NCI-H748 treated with DMSO at 0.1 percent for 48 hours (cell line): ENCODE results near the gene WDR18.

Experiments
- DNase-seq: peaks from one replicate; lab custom pipeline; 2025; lab: John Stamatoyannopoulos, UW

WDR18 gene

DNA sequence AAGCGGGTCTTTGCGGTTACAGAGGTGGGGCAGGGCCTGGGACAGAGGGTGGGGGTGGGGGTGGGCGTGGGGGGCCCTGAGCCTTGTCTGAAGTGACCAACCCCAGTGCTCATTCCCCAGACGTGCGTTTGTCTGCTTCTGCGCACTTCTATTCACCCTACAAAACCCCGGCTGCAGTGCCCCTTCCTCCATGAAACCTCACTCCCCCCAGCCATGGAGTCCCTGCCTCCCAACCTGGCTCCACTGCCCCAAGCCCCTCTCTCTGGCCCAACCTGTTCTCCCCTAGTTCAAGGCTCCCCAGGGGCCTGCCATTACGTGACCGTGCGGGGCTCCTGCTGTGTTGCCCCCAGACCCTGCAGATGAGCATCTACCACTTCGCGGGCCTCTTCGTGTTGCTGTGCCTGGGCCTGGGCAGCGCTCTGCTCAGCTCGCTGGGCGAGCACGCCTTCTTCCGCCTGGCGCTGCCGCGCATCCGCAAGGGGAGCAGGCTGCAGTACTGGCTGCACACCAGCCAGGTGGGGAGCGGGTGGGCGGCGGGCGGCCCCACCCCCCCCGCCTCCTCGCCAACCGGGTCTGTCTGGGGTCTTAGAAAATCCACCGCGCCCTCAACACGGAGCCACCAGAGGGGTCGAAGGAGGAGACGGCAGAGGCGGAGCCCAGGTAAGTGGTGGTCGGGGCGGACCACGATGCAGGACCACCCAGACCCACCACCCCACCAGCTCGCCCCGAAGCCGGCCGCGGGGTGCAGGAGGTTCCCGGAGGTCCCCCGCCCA lies 24.3 kb downstream of the WDR18 start:
- no peak for DNase-seq

DNA sequence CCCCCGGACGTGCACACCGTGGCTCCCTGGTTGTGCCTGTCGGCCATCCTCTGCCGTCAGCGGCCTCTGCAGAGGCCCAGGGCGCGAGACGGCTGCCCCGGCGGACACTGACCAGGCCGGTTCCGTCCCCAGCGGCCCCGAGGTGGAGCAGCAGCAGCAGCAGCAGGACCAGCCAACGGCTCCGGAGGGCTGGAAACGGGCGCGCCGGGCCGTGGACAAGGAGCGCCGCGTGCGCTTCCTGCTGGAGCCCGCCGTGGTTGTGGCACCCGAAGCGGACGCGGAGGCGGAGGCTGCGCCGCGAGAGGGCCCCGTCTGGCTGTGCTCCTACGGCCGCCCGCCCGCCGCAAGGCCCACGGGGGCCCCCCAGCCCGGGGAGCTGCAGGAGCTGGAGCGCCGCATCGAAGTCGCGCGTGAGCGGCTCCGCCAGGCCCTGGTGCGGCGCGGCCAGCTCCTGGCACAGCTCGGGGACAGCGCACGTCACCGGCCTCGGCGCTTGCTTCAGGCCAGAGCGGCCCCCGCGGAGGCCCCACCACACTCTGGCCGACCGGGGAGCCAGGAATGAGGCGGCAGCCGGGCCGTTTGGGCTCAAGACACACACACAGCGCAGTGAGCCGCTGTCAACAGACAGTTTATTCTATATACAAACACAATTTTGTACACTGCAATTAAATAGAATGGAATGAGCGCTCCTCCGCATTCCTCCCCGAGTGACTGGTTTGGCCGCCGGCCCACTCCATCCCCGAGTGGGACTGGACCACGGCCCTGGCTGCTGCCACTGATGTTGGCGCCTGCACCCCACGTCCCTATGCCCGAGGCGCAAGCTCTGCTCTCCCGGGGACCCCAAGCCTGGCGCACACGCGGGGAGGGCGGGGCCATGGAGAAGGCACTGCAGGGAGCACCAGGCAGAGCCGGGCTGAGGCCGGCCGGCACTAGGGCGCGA lies 25.2 kb downstream of the WDR18 start:
- no peak for DNase-seq

DNA sequence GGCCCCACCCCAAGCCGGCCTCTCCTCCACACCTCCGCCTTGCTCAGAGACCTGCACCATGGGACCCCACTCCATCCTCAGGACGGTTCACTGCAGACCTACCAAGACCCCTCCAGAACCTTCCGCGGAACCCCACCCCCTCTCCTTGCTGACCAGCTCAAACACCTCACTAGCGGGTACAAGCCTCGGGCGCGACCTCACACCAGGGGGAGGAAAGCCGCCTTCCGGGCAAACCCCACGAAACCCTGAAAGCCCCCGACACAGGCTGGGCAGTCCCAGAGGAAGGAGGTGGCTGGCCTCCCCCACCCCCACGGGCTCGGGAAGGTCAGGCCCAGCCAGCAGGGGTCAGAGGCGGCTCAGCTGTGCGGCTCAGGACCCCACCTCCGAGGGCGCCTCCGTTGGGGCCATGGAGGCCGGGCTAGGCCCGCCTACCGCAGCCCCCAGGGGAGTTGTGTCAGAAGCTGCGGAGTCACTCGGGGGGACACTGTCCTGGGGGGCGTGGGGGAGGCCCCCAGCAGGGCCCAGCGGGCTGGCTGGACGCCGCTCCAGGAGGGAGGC lies 25.9 kb downstream of the WDR18 start:
- no peak for DNase-seq

DNA sequence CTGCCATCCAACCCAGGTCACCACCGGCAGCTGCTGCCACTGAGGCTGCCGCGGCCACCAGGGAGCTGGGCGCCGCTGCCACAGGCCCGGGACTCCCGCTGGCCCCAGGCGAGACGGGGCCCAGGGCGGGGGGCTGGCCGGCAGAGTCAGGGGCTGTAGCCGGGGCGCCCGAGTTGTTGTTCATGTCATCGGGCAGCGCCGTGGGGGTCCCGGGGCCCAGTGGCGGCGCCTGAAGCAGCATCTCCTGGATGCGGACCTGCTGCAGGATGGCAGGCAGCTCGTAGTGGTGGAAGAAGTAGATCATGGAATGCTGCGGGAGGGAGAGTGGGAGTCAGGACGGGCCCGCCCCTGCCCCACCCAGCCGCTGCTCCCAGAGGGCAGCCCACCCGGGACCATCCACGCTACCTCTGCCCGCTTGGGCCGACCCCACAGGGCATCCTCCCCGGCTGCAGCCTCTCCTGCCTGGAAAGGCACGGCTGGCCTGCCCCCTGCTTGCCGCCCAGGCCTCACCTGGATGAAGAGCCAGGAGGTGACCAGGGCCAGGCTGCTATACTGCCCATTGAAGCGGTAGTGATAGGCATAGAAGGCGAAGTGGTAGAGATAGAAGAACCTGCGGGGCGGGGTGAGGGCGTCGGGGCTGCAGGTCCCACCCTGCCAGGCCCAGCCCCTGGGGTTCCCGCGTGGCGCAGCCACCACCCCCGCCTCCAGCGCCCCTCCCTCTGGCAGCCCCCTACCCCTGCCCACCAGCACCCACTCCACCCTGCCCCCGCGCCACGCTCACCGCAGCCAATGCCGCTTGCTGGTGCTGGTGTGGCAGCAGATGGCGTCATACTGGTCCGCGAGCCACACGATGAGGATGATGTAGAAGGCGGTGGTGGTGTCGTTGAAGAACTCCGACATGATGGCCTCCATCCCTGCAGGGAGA lies 26.7 kb downstream of the WDR18 start:
- DNase-seq: no peak

DNA sequence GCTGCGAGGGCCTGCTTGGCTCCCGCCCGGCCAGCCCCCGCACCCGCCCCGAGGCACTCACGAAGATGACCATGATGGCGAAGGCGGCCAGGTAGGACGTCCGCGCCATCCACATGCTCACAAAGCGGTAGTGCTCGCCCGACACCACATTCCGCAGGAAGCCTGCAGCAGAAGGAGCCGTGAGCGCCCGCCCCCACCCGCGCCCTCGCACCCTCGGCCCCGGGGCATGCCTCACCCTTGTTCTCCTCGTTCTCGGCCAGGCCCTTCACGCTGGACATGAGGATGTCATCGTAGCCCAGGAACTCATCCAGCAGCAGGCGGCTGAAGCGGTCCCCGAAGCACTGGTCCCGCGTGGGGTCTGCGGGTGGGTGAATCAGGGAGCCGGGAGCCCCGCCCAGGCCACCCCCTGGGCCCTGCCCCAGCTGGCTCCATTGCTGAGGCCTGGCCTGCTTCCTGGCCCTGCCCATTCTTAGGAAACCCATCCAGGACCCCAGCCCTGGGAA lies 27.7 kb downstream of the WDR18 start:
- no peak for DNase-seq

DNA sequence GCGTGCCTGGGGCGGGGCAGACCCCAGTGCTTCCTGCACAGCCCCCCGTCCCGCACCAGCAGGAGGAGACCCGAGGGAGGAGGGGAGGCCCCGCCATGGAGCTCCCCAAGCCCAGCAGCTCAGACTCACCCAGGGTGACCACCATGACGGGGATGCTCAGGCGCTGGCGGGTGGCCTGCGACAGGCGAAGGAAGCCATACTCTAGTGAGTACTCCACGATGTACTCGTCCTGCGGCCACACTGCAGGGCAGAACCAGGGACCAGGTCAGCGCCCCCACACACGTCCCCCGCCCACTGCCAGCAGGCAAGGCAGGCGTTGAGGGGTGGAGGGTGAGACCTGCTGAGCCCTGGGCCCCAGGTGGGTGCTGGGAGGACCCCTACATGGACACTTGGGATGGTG lies 28.2 kb downstream of the WDR18 start:
- DNase-seq: no peak

DNA sequence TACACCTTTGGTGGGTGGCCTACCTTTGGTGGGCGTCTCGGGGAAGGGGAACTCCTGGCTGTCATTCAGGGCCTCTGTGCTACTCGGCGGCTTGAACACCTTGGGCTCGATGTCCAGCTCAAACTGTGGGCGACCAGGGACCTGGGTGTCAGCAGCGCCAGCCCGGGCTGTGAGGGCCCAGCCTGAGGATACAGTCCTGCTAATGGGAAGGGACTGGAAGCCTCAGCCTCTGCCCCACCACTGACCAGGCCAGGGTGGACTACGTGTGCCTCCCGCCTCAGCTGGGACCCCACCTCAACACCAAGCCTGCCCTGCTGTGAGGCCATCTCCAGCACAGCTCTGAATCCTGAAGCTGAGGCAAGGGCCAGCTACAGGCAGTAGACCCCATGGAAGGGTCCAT lies 29.1 kb downstream of the WDR18 start:
- no peak for DNase-seq

DNA sequence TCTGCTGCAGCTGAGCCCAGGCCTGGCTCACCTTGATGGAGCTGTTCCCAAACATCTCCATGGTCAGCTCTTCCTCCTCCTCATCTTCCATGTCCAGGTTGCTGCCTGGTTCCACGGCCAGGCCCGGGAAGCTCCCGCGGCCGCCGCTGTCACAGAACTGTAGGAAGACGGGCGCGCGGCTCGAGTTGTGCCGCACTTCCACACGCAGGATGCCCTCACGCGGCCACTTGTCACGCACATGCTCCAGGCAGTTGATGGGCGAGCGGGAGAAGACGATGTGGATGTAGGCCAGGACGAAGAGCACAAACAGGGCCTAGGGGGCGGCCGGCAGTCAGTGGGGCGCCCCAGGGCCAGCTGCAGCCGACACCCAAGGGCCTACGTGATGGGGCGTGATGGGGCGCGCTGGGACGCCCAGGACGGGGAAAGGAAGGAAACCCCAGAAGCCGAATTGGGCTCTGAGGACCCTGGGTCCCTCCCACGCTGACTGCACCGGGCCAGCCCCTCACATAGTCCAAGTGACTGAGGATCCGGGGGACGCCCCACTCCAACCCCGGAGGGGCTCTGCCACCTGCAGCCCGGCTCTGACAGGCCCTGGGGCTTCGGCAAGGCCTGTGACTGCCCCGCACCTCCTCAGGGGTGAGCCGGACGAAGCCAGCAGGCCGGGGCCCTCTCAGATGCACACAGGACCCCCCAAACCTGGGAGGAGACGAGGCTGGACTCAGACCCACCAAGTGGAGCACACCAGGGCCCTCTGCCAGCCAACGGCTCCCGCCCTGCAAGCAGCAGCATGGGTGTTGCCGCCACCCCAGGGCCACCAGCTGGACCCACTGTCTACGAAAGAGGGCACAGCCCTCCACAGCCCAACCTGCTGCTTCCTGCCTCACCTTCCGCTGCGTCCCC lies 30.3 kb downstream of the WDR18 start:
- no peak for DNase-seq

DNA sequence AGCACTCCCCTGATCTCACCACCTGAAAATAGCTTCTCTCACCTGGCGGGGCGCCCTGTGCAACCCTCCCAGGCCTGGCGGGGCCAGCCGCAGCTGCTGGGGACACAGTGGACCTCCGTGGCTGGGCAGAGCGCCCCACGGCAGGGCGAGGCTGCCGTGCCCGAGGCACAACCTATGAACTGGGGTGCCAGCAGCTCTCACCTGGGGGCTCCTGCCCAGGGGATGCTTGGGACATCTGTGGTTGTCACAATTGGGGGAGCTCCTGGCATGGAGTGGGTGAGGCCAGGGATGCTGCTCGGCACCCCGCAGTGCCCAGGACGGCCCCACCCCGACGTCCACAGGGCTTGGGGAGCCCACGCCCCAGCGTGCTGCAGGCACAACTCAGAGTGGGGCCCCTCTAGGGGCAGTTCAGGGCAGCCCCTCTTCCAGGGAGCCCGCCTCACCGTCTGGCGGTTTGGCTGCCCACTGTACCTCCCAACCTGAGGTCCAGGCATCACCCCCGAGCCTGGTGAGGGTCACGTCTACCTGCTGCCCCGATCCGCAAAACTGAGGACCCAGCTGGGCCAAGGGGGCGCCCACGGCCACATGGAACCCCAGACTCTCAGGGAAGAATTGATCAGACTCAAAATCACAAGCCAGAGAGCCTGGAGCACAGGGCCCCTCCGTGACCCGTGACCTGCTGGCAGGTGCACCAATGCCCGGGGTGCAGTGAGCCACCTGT lies 31.1 kb downstream of the WDR18 start:
- DNase-seq: no peak

DNA sequence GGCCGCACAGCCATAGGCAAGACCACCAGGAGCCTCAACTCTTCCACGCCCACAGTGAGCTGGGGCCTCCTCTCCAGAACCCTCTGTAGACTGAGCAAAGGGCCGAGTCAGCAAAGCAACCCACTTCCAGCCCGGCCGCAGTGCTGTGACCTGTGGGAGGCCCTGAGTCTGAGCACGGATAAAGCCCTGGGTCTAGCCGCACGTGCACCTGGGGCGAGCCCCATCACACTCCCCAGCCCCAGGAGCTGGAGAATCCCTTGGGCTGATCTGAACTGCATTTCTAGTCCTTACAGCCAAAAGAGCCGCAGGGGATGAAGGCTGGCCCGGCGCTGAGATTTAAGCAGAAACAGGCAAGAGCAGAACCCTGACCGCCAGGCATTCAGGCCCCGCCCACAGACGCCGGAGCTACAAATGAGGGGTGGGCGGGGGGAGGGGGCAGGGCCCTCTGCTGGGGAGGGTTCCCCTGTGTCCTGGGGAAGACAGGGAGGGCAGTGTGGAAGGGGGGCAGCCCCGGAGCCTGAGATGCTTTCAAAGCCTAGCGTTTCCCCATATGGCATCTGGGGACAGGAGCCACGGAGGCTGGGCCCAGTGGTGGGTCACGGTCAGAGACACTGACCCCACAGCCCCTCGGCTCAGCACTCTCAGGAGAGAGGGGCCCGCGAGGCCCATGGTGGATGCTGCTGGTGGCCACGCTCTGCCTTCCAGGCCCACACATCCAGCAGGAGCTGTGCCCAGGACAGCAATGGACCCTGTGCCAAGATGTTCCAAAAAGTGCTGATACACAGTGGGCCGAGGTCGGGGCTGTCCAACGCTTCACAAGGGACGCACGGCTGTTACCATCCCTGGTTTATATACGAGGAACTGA lies 31.9 kb downstream of the WDR18 start:
- DNase-seq: no peak

DNA sequence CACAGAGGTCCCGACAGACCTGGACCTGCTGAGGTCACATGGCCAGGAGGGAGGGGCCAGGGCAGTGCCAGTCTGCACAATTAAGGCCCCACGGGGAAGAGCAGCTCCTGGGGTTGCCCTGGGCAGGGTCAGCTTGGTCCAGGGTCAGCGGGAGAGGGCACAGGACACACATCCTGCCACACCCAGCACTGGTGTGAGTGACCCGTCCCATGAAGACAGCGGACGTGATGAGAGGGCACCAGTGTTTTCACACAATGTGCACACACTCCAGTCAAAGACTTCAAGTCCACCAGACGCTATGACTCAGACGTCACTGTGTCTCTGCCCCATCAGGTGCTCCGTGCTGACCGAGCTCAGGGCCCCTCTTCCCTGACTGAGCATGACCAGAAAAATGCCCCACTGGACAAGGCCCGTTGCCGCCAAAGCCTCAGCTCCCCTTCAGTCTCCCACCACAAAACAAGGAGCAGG lies 32.5 kb downstream of the WDR18 start:
- DNase-seq: no peak

DNA sequence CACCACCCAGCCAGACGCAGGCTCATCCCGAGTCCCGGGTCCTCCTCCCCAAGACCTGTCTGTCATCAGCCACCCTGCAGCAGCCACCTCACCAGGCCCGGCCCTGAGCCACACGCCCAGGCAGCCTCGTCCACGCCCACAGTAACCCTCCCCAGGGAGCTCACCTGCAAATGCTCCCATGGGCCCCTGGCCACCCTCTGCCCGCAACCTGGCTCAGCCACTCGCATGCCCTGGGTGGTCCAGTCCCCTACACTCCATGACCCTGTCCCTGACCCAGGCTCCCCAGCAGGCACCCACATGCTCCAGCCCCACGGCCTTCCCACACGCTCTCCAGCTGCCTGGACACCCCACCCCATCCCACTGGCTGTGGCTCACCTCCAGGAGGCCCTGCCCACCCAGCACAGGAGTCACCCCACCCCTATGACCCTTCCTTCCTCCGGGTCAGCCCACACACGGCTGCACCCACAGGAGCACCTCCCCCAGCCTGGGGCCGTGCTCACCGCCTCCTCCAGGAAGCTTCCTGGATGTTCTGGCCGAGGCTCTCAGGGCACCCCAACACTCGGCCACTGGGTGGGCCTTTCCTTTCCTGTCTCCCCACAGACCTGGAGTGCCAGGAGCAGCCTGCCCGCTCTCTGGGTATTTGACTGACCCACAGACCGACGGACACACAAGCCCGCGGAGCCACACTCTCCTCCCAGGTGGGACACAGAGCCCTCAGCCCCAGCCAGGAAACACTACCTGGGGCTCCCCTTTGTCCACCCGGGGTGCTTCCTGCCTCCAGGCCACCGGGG lies 33.2 kb downstream of the WDR18 start:
- DNase-seq: no peak

DNA sequence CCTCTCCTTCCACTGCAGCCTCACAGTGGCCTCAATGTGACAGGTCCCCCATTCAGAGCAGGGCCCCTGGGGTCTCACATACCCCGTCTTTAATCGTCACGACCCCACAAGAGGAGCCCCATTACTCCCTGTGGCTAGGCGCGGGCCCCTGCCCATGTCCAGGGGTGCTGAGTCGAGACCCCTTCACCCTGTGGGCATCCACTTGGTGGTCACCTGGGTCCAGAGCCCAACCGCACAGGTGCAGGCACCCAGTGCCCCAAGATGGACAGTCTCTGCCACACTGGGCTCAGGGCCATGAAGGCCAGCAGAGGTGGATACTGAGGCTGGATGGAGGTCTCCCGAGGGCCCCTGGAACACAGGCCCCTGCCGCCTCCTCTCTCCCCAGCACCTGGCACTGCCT lies 33.8 kb downstream of the WDR18 start:
- no peak for DNase-seq

DNA sequence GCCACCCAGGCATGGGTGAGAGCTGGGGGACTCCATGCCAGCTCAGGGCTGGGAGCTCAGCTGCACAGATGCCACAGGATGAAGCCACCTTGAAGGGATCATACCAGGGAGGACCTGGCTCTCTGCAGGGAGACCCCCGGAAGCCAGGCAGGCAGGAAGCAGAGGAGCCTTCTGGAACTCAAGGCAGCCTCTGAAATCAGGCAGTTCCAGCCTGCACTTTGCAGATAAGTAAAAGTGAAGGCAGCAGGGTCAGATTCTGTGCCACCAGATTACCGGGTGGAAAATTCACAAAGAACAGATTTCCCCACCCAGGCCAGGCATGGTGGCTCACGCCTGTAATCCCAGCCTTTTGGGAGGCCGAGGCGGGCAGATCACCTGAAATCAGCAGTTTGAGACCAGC lies 34.2 kb downstream of the WDR18 start:
- no peak for DNase-seq

DNA sequence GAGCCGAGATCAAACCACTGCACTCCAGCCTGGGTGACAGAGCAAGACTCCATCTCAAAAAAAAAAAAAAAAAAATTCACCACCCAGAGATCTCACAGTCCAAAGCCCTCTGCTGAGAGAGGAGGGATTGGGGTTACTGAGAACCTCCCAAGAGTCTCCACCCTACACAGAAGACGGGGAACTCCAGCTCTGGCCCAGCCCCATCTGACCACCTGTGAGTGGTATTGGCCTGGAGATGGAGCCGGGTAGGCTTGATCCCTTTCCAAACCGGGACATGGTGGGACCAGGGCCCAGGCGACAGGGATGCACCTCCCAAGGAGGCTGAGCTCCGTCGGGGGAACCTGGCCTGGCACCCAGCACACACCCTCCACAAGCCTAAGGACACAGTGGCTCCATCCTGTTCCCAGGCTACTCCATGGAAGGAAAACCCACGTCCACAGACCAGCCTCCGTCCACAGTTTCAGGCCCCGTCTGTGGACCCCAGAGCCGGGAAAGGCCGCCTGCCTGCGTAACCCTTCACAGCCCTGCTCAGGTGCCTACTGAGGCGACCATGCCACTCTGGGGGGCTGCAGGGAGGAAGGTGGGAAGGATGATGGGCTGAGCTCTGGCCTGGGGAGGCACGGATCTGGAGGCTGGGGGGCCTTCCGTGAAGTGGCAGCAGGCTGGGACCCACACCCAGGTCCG lies 34.9 kb downstream of the WDR18 start:
- DNase-seq: no peak

DNA sequence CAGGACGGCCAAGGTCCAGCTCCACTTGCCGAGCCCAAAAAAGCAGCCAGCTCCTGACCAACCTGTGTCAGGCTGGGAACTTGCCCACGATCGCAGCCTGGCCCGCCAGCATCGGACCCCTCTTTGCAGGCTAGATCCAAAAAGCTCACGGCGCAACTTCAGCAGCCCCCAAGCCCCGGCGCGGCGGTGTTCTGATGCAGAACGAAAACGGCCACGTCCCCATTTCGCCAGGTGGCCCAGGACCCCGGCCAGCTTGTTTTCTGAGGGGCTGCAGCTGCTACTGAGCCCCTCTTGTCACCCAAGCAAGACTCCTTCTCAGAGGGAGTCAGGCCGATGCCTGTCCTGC lies 35.4 kb downstream of the WDR18 start:
- no peak for DNase-seq
